Measurements from ENCODE around the gene PMFBP1.

The PMFBP1 gene

GRCh38 chr16:72188541-72188940, 16.6 kb upstream of the PMFBP1 start:
- no peak for DNase-seq (ENCODE audit: low read depth in 2 of 2)

DNA sequence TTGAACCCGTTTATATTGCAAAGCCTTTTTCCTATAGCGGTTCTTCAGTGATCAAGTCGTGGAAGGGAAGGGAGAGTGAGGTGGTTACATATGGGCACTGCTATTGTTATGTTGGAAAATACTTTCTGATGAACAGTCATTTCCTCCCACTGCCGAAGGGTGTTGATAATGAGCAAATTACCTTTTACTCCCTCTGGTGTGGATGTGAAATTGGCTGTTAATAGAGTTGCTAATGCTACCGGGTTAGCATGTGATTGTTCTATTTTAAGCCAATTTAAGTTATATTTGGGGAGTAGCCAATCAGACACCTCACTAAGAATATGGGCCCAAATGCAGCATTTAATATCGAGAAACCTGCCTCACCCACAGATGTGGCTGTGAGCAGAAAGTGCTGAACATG, 15.6 kb upstream of the PMFBP1 start:
- no peak for DNase-seq (ENCODE audit: low read depth in 2 of 2)

DNA sequence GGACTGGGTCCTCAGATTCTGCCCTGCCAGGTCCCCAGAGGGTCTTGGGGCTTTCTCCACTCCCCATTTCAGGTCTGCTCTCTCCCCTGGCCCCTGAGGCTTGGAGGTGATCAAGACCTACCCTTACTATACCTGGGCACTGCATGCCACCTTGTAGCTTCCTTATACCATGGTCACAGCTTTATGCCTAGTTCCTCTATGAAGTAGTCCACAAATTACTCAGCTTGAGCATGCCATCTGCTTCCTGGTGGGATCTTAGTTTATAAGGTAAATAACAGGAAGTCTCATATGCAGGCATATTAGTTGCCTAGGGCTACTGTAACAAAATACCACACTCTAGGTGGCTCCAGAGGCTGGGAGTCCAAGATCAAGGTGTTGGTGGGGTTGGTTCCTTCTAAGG, 11.0 kb upstream of the PMFBP1 start:
- no peak for DNase-seq (ENCODE audit: low read depth in 2 of 2)

GRCh38 chr16:72179204-72179970, 7.4 kb upstream of the PMFBP1 start:
- DNase-seq (ENCODE audit: low read depth in 2 of 2): no peak

DNA sequence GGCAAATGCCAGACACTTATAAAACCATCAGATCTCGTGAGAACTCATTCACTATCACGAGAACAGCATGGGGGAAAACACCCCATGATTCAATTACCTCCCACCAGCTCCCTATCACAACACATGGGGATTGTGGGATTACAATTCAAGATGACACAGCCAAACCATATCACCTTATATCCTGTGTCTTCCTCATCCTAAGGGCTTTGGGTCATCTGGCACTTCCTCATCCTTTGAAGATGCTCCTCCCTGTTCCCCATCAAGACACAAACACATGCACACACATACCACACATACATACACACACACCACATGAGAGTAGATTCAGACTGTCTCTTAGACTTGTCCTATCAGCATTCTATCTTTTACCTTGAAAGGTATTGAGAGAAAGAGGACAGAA, 2.8 kb upstream of the PMFBP1 start:
- DNase-seq (ENCODE audit: low read depth in 2 of 2): no peak

GRCh38 chr16:72173997-72174396, 2.0 kb upstream of the PMFBP1 start:
- no peak for DNase-seq (ENCODE audit: low read depth in 2 of 2)

- DNase-seq (ENCODE audit: low read depth in 2 of 2): no peak
Measured at GRCh38 chr16:72171236-72171635, 719 bp downstream of the PMFBP1 start.

GRCh38 chr16:72169708-72170107, 2.2 kb downstream of the PMFBP1 start:
- no peak for DNase-seq (ENCODE audit: low read depth in 2 of 2)

DNA sequence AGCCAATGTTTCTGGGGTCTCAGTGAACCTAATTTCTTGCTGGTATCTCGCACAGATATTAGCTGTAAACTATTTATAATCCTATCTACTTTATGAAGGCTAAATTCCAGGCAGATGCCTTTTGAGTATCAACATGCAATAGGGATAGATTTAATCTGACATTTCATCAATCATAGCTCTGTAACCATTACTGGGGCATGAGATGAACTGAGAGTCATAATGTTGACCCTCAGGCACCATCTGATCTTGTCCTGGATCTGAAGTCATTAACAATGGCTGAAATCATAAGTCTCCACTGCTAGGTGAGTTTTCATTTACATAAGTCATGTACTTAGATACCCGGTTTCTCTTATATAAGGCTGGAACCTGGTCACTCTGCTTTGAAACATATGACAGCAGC, 3.6 kb downstream of the PMFBP1 start:
- no peak for DNase-seq (ENCODE audit: low read depth in 2 of 2)

DNA sequence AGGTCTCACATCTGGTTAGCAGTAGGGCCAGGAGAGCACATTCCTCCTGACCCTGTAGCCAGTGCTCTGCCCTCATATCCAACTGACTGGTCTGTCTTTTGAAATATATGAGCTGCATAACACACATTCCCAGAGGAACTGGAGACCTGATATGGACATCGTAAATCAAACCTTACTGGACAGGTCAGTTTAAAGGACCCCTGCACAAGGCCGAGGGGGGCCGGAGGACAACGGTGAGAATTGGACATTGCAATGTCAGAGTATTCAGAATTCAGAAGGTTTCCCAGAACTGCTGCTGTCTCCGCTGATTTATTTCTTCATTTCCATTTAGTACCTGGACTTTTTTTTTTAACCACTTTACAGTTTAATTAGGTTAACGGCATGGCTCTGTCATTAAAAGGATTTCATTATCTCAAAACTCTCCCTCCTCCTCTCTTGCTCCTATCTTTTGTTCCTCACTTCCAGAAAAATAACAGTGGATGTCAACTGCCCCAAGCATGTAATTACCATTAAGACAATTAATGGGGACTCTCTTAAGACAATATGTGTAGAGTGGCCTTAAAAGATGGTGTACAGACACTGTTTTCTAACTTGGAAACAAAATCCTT, 4.9 kb downstream of the PMFBP1 start:
- DNase-seq (ENCODE audit: low read depth in 2 of 2): no peak

DNA sequence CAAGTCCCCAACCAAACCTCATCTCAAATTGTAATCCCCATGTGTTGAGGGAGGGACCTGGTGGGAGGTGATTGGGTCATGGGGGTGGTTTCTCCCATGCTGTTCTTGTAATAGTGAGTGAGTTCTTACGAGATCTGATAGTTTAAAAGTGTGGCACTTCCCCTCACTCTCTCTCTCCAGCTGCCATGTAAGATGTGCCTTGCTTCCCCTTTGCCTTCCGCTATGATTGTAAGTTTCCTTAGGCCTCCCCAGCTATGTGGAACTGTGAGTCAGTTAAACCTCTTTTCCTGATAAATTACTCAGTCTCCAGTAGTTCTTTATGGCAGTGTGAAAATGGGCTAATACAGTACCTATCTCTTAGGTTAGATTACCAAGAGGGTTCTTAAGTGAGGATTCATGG, 5.8 kb downstream of the PMFBP1 start:
- no peak for DNase-seq (ENCODE audit: low read depth in 2 of 2)

DNA sequence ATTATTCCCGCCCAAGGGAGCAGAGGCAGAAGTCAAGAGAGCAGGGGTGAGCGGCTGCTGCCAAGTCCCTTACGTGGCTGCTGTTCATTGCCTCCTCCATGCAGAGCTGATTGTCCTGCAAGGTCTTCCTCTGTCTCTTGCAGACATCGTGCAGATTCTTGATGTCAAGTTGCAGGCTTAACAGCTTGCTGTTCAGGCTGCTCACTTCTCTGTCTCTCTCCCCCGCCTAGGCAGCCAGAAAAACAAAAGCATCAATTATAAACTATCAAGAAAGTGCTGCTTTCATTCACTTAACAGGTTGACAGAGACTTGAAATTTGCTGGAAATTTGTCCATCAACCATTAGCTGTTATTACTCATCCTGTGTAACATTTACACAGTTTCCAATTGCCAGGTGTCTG, 7.3 kb downstream of the PMFBP1 start:
- DNase-seq (ENCODE audit: low read depth in 2 of 2): no peak

DNA sequence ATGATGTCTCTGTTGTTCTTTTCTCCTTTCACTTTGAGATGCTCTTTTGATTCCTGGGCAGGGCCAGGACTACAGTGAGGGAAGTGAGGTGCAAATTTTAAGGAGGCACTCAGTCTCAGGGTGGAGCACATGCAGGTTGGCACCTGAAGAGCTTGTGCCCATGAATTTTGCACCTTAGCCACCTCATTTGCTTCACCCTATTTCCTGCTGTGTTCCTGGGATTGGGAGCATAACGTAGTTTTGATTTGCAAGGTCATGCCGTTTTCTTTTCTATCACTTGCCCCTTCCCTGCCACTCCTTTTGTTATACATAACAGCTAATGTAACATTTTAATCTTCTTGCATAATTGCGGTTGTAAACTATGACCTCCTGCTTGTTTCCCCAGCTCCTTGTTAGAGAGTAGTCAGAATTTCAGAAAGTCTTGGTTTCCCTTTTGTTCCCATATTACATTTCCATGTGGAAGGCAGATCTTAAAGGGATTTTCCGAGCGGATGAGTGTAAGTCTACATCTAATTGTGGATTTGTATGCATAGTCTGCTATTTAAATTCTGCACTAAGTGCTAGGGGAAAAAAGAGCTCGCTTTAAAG, 9.8 kb downstream of the PMFBP1 start:
- no peak for DNase-seq (ENCODE audit: low read depth in 2 of 2)

GRCh38 chr16:72159801-72160200, 12.2 kb downstream of the PMFBP1 start:
- no peak for DNase-seq (ENCODE audit: low read depth in 2 of 2)

- no peak for DNase-seq (ENCODE audit: low read depth in 2 of 2)
Measured at GRCh38 chr16:72159386-72159785, 12.6 kb downstream of the PMFBP1 start.

- DNase-seq (ENCODE audit: low read depth in 2 of 2): no peak
Measured at GRCh38 chr16:72149676-72150464, 22.1 kb downstream of the PMFBP1 start.

DNA sequence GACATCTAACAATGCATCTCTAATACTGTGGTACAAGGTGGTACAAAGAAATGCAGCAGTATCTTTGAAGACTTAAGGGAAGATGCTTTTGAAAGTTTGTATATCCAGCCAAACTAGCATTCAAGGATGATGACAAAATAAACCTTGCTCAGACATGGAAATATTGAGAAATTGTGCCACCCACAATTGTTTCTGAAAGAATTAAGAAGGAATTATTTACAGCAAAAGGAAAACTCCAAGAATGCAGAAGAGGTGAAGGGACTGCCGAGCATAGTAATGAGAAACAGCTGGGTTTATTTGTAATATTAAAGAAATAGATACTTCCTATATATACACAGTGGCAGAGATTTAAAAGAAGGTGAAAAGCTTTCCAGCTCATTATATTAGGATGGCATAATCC, 29.5 kb downstream of the PMFBP1 start:
- DNase-seq (ENCODE audit: low read depth in 2 of 2): no peak

GRCh38 chr16:72139908-72140307, 32.0 kb downstream of the PMFBP1 start:
- DNase-seq (ENCODE audit: low read depth in 2 of 2): no peak

DNA sequence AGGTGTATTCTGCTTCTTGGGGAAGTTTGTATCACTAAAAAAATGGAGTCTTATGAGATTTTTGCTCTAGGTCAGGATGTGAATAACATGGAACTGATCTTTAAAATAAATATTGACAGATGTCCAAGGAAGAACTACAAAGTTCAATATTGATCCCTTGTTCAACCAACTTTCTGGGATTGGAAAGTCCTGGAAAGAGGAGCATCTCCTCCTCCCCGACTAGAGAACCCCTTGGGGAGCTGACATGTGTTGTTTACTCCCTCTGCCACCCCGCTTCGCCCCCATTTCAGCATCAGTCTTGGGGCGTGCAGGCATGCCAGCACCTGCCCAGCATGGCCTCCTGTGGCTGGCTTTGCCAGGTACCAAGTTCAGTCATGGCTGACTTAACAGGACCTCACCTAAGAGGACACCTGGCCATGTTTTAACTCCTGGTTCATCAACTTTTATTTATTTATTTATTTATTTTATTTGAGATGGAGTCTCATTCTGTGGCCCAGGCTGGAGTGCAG, 33.8 kb downstream of the PMFBP1 start:
- DNase-seq (ENCODE audit: low read depth in 2 of 2): no peak

- DNase-seq (ENCODE audit: low read depth in 2 of 2): no peak
Measured at GRCh38 chr16:72137380-72138063, 34.4 kb downstream of the PMFBP1 start.

- no peak for DNase-seq (ENCODE audit: low read depth in 2 of 2)
Measured at GRCh38 chr16:72134507-72134906, 37.4 kb downstream of the PMFBP1 start.

GRCh38 chr16:72132726-72133125, 39.2 kb downstream of the PMFBP1 start:
- no peak for DNase-seq (ENCODE audit: low read depth in 2 of 2)
